Measurements from ENCODE around the gene TMCC2.
A peak's percentile ranks its signal among the peaks of the same experiment; 100 is the strongest.
"Not testable (repeated sequence)": the region's sequence is repeated elsewhere in the genome, so short reads cannot be mapped to it uniquely, and the experiment has no call there.

Gene TMCC2

GRCh38 chr1:205211839-205212536, 15.8 kb upstream of the TMCC2 start:
- DNase-seq (ENCODE audit: low read depth in 2 of 2), result no peak

- DNase-seq (ENCODE audit: low read depth in 2 of 2), result no peak
Measured at GRCh38 chr1:205214756-205215155, 13.0 kb upstream of the TMCC2 start.

GRCh38 chr1:205216588-205216987, 11.2 kb upstream of the TMCC2 start:
- no peak for DNase-seq (ENCODE audit: low read depth in 2 of 2)

- DNase-seq (ENCODE audit: low read depth in 2 of 2), result no peak
Measured at GRCh38 chr1:205217418-205217817, 10.3 kb upstream of the TMCC2 start.

- DNase-seq (ENCODE audit: low read depth in 2 of 2), result no peak
Measured at GRCh38 chr1:205220421-205220820, 7.3 kb upstream of the TMCC2 start.

- no peak for DNase-seq (ENCODE audit: low read depth in 2 of 2)
Measured at GRCh38 chr1:205224736-205225135, 3.0 kb upstream of the TMCC2 start.

- DNase-seq (ENCODE audit: low read depth in 2 of 2), result no peak
Measured at GRCh38 chr1:205225901-205226765, 1.6 kb upstream of the TMCC2 start.

GRCh38 chr1:205226868-205227583, 720 bp upstream of the TMCC2 start:
- no peak for DNase-seq (ENCODE audit: low read depth in 2 of 2)

- DNase-seq (ENCODE audit: low read depth in 2 of 2), result no peak
Measured at GRCh38 chr1:205228093-205228521, 361 bp downstream of the TMCC2 start.

GRCh38 chr1:205229399-205229871, 1.7 kb downstream of the TMCC2 start:
- DNase-seq (ENCODE audit: low read depth in 2 of 2), result peak in 1 of 2 donors; percentile 33

GRCh38 chr1:205229916-205230700, 2.4 kb downstream of the TMCC2 start:
- DNase-seq (ENCODE audit: low read depth in 2 of 2), result no peak

GRCh38 chr1:205230982-205231381, 3.2 kb downstream of the TMCC2 start:
- no peak for DNase-seq (ENCODE audit: low read depth in 2 of 2)

- no peak for DNase-seq (ENCODE audit: low read depth in 2 of 2)
Measured at GRCh38 chr1:205232127-205232820, 4.5 kb downstream of the TMCC2 start.

GRCh38 chr1:205232945-205233397, 5.2 kb downstream of the TMCC2 start:
- no peak for DNase-seq (ENCODE audit: low read depth in 2 of 2)

- not testable (repeated sequence) for DNase-seq (ENCODE audit: low read depth in 2 of 2)
Measured at GRCh38 chr1:205233986-205234385, 6.2 kb downstream of the TMCC2 start.

- DNase-seq (ENCODE audit: low read depth in 2 of 2), result no peak
Measured at GRCh38 chr1:205235951-205236350, 8.2 kb downstream of the TMCC2 start.

GRCh38 chr1:205236526-205236925, 8.8 kb downstream of the TMCC2 start:
- no peak for DNase-seq (ENCODE audit: low read depth in 2 of 2)

- DNase-seq (ENCODE audit: low read depth in 2 of 2), result no peak
Measured at GRCh38 chr1:205236951-205237475, 9.3 kb downstream of the TMCC2 start.

GRCh38 chr1:205237526-205238484, 10.1 kb downstream of the TMCC2 start:
- DNase-seq (ENCODE audit: low read depth in 2 of 2), result no peak

Data from stimulated activated CD4-positive, alpha-beta T cell treated with anti-CD3 and anti-CD28 coated beads, Interleukin-1b, Interleukin-23, amount 100 ng/mL, for 1 hour (primary cell).